K562 (cell line): ENCODE measurements around the gene GCA. TPM values are rescaled to one million over a fixed set of nuclear protein-coding genes. Genes with fewer than 3 reads are reported as not detected.

Experiments
- polyA plus RNA-seq, 8 experiments: library from polyadenylated mRNA; depleted of rRNA in 4 of 8; stranded (reverse) in 5 of 8; unstranded in 3 of 8; fragments of >200 nt; fragmentation: Nextera tagmentation in 2 of 8; fragmentation: Illumina TruSeq in 1 of 8; extraction: Ambion mirVana in 2 of 8; extraction: Trizol in 1 of 8; gene quantifications; 2 replicates each; pipeline versions ENCODE4 v1.2.1 to v1.2.3, GENCODE V29; 2011 to 2014; ENCODE audit warnings: inconsistent platforms in 1 of 8, missing spikeins in 1 of 8
- total RNA-seq, 7 experiments: library from RNA; depleted of rRNA in 6 of 7; stranded (reverse); fragments of >200 nt in 6 of 7; fragmentation: Illumina TruSeq in 2 of 7; extraction: Trizol in 2 of 7; gene quantifications; 2 replicates each; pipeline versions ENCODE4 v1.2.1 to v1.2.3, GENCODE V29; 2011 to 2021; ENCODE audit warnings: low replicate concordance in 1 of 7

Gene GCA
- total and polyA plus RNA-seq, 9 of the 15 experiments (the other 6 are each of a cell fraction or from before 2014, with no cell fraction given): 0.24 to 0.79 (median 0.41) TPM; not detected in 1

Other genes starting within 250 kb of the GCA start
- not detected in 2 replicates for gene GCG, start 191.9 kb upstream of the GCA start, total RNA-seq (2014; rRNA removed)
- gene GCG, start 191.9 kb upstream of the GCA start, total RNA-seq (2014; rRNA removed; fragmentation: Illumina TruSeq; extraction: Trizol): not detected in 2 replicates
- gene GCG, start 191.9 kb upstream of the GCA start, total RNA-seq (2015; rRNA removed; fragmentation: Illumina TruSeq; extraction: Trizol): not detected in 2 replicates
- 0.29 TPM in 1 of 2 replicates, not detected in the other for gene GCG, start 191.9 kb upstream of the GCA start, total RNA-seq (2021)
- gene GCG, start 191.9 kb upstream of the GCA start, polyA plus RNA-seq (2011; rRNA removed): not detected in 2 replicates
- gene GCG, start 191.9 kb upstream of the GCA start, polyA plus RNA-seq (2014; fragmentation: Illumina TruSeq; extraction: Trizol): not detected in 2 replicates
- not detected for gene GCG, start 191.9 kb upstream of the GCA start, polyA plus RNA-seq (2014; fragmentation: Nextera tagmentation; extraction: Ambion mirVana)
- not detected in 2 replicates for gene GCG, start 191.9 kb upstream of the GCA start, polyA plus RNA-seq (2014; rRNA removed)
- not detected in 2 replicates for gene FAP, start 100.7 kb upstream of the GCA start, total RNA-seq (2014; rRNA removed)
- gene FAP, start 100.7 kb upstream of the GCA start, total RNA-seq (2014; rRNA removed; fragmentation: Illumina TruSeq; extraction: Trizol): not detected in 2 replicates
- not detected in 2 replicates for gene FAP, start 100.7 kb upstream of the GCA start, total RNA-seq (2015; rRNA removed; fragmentation: Illumina TruSeq; extraction: Trizol)
- not detected in 2 replicates for gene FAP, start 100.7 kb upstream of the GCA start, total RNA-seq (2021)
- gene FAP, start 100.7 kb upstream of the GCA start, polyA plus RNA-seq (2011; rRNA removed): not detected in 2 replicates
- not detected in 2 replicates for gene FAP, start 100.7 kb upstream of the GCA start, polyA plus RNA-seq (2014; fragmentation: Illumina TruSeq; extraction: Trizol)
- not detected for gene FAP, start 100.7 kb upstream of the GCA start, polyA plus RNA-seq (2014; fragmentation: Nextera tagmentation; extraction: Ambion mirVana)
- gene FAP, start 100.7 kb upstream of the GCA start, polyA plus RNA-seq (2014; rRNA removed): not detected in 2 replicates
- 0.50 and 0.61 TPM in 2 replicates for gene IFIH1, start 25.4 kb upstream of the GCA start, total RNA-seq (2014; rRNA removed)
- gene IFIH1, start 25.4 kb upstream of the GCA start, total RNA-seq (2014; rRNA removed; fragmentation: Illumina TruSeq; extraction: Trizol): 0.51 and 0.69 TPM in 2 replicates
- 0.64 and 0.94 TPM in 2 replicates for gene IFIH1, start 25.4 kb upstream of the GCA start, total RNA-seq (2015; rRNA removed; fragmentation: Illumina TruSeq; extraction: Trizol)
- gene IFIH1, start 25.4 kb upstream of the GCA start, total RNA-seq (2021): 0.91 and 1.1 TPM in 2 replicates
- 0.07 and 0.15 TPM in 2 replicates for gene IFIH1, start 25.4 kb upstream of the GCA start, polyA plus RNA-seq (2011; rRNA removed)
- gene IFIH1, start 25.4 kb upstream of the GCA start, polyA plus RNA-seq (2014; fragmentation: Illumina TruSeq; extraction: Trizol): 0.54 and 1.2 TPM in 2 replicates
- under 1 TPM in 1 of 2 experiments, not detected in 1; 0.29 TPM for gene IFIH1, start 25.4 kb upstream of the GCA start, polyA plus RNA-seq (2014; fragmentation: Nextera tagmentation; extraction: Ambion mirVana)
- gene IFIH1, start 25.4 kb upstream of the GCA start, polyA plus RNA-seq (2014; rRNA removed): 0.12 and 0.28 TPM in 2 replicates